ENCODE results near the gene SLC35D2.

DNA sequence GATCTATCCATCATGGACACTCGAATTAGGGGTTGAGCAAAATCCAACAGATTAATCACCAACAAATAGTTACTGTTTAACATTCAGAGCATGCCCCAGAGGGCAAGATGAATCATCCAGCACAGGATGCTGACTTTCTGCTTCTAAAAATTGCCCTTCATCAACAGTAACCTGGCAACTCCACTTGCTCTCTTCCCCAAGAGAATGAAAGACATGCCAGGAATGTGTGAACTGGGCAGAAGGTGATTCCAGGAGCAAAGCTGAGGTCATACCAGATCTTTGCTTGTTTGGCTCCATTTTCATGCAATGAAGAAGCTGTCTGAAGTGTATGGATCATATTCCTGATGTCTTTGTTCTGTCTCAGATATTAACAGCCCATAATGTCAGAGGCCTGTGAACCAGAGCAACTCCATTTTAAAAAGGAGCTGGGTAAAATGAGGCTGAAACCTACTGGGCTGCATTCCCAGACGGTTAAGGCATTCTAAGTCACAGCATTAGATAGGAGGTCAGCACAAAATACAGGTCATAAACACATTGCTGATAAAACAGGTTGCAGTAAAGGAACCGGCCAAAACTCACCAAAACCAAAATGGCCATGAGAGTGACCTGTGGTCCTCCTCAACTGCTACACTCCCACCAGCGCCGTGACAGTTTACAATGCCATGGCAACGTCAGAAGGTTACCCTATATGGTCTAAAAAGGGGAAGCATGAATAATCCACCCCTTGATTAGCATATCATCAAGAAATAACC is 37.1 kb upstream of the SLC35D2 start:
- TF ChIP-seq ZNF768 (tag by site-specific recombination; IDR thresholded peaks at IDR 0.05) = no peak
- TF ChIP-seq, protein P1, sequence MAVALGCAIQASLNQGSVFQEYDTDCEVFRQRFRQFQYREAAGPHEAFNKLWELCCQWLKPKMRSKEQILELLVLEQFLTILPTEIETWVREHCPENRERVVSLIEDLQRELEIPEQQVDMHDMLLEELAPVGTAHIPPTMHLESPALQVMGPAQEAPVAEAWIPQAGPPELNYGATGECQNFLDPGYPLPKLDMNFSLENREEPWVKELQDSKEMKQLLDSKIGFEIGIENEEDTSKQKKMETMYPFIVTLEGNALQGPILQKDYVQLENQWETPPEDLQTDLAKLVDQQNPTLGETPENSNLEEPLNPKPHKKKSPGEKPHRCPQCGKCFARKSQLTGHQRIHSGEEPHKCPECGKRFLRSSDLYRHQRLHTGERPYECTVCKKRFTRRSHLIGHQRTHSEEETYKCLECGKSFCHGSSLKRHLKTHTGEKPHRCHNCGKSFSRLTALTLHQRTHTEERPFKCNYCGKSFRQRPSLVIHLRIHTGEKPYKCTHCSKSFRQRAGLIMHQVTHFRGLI (tag by site-specific recombination; IDR thresholded peaks at IDR 0.05) = no peak
- TF ChIP-seq, protein P2, sequence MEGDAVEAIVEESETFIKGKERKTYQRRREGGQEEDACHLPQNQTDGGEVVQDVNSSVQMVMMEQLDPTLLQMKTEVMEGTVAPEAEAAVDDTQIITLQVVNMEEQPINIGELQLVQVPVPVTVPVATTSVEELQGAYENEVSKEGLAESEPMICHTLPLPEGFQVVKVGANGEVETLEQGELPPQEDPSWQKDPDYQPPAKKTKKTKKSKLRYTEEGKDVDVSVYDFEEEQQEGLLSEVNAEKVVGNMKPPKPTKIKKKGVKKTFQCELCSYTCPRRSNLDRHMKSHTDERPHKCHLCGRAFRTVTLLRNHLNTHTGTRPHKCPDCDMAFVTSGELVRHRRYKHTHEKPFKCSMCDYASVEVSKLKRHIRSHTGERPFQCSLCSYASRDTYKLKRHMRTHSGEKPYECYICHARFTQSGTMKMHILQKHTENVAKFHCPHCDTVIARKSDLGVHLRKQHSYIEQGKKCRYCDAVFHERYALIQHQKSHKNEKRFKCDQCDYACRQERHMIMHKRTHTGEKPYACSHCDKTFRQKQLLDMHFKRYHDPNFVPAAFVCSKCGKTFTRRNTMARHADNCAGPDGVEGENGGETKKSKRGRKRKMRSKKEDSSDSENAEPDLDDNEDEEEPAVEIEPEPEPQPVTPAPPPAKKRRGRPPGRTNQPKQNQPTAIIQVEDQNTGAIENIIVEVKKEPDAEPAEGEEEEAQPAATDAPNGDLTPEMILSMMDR (tag by site-specific recombination; IDR thresholded peaks at IDR 0.05) = no peak
- no peak for TF ChIP-seq ZNF48 (tag by site-specific recombination; IDR thresholded peaks at IDR 0.05)
- TF ChIP-seq ZFP3 (tag by site-specific recombination; IDR thresholded peaks at IDR 0.05; ENCODE audit: low read depth) = no peak
- TF ChIP-seq ZNF843 (tag by site-specific recombination; IDR thresholded peaks at IDR 0.05) = no peak
- no peak for TF ChIP-seq BCL11B (tag by site-specific recombination; IDR thresholded peaks at IDR 0.05; ENCODE audit: low read depth)
- TF ChIP-seq, protein P3, sequence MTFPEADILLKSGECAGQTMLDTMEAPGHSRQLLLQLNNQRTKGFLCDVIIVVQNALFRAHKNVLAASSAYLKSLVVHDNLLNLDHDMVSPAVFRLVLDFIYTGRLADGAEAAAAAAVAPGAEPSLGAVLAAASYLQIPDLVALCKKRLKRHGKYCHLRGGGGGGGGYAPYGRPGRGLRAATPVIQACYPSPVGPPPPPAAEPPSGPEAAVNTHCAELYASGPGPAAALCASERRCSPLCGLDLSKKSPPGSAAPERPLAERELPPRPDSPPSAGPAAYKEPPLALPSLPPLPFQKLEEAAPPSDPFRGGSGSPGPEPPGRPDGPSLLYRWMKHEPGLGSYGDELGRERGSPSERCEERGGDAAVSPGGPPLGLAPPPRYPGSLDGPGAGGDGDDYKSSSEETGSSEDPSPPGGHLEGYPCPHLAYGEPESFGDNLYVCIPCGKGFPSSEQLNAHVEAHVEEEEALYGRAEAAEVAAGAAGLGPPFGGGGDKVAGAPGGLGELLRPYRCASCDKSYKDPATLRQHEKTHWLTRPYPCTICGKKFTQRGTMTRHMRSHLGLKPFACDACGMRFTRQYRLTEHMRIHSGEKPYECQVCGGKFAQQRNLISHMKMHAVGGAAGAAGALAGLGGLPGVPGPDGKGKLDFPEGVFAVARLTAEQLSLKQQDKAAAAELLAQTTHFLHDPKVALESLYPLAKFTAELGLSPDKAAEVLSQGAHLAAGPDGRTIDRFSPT (tag by site-specific recombination; IDR thresholded peaks at IDR 0.05) = no peak
- no peak for TF ChIP-seq KLF16 (tag by site-specific recombination; IDR thresholded peaks at IDR 0.05)
- TF ChIP-seq ZNF114 (tag by site-specific recombination; IDR thresholded peaks at IDR 0.05) = no peak

All from HEK293 (cell line).